HL-60/S4 (cell line): ENCODE data around the gene PDGFA.
"Not testable (repeated sequence)": the region's sequence is repeated elsewhere in the genome, so short reads cannot be mapped to it uniquely, and the experiment has no call there.

Experiments used
- in situ Hi-C: fragments of 300-500 bp; cut with MboI; formaldehyde crosslinking; loops from 2 replicates; pipeline ENCODE4 v1.14.3; 2022; ENCODE audit warnings: low sequenced_read_pairs

PDGFA gene

GRCh38 chr7:552151-552867 is 32.7 kb upstream of the PDGFA start:
- in situ Hi-C loops, result not testable (repeated sequence)

GRCh38 chr7:551615-551970 is 31.9 kb upstream of the PDGFA start:
- in situ Hi-C loops, result not testable (repeated sequence)

GRCh38 chr7:550881-551614 is 31.4 kb upstream of the PDGFA start:
- in situ Hi-C loops, result no loop called here

- in situ Hi-C loops, result no loop called here
These were observed 30.4 kb upstream of the PDGFA start for GRCh38 chr7:549891-550625.

- in situ Hi-C loops, result no loop called here
These were observed 29.6 kb upstream of the PDGFA start for GRCh38 chr7:549066-549890.

GRCh38 chr7:548401-548800 is 28.8 kb upstream of the PDGFA start:
- in situ Hi-C loops, result no loop called here

- in situ Hi-C loops, result no loop called here
These were observed 25.8 kb upstream of the PDGFA start for GRCh38 chr7:545470-545869.

GRCh38 chr7:544338-545221 is 24.9 kb upstream of the PDGFA start:
- in situ Hi-C loops, result no loop called here

GRCh38 chr7:543501-544337 is 24.1 kb upstream of the PDGFA start:
- in situ Hi-C loops, result no loop called here

- in situ Hi-C loops, result no loop called here
These were observed 23.3 kb upstream of the PDGFA start for GRCh38 chr7:542713-543500.

- in situ Hi-C loops, result no loop called here
These were observed 22.6 kb upstream of the PDGFA start for GRCh38 chr7:542131-542712.

- in situ Hi-C loops, result no loop called here
These were observed 22.0 kb upstream of the PDGFA start for GRCh38 chr7:541661-542060.

- in situ Hi-C loops, result no loop called here
These were observed 21.4 kb upstream of the PDGFA start for GRCh38 chr7:540997-541396.

- in situ Hi-C loops, result no loop called here
These were observed 20.9 kb upstream of the PDGFA start for GRCh38 chr7:540579-540978.

- in situ Hi-C loops, result no loop called here
These were observed 20.2 kb upstream of the PDGFA start for GRCh38 chr7:539731-540411.

GRCh38 chr7:538764-539685 is 19.4 kb upstream of the PDGFA start:
- in situ Hi-C loops, result no loop called here
